Cortex of kidney (tissue), 1 donor: ENCODE data around the gene ZNF423.

Experiments
- DNase-seq: peaks from one replicate; lab custom pipeline; 2025; lab: John Stamatoyannopoulos, UW

The ZNF423 gene

GRCh38 chr16:49471038-49471727 lies 384.7 kb downstream of the ZNF423 start:
- no peak for DNase-seq

DNA sequence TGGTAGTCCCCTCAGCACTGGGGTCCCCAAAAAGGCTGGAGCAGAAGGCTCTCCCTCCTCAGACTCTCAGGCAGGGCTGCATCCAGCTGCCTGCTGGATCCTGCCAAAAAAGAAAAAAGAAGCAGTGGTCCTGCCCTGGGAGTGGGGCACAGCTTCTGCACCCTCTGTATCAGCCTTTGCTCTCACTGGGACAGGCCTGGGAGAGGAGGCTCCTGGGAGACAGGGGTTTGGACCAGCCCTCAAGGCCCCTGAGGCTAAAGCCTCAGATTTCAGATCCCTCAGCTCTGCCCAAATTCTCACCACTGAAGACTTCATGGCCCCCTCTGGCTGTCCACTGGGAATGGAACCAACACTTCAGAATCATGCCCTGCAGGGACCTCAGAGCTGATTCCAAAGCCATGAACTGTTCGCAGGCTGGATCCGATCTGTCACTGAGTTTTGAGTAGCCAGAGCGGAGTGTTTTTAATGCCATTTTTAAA lies 385.4 kb downstream of the ZNF423 start:
- DNase-seq: no peak

- DNase-seq: no peak
These were observed 385.9 kb downstream of the ZNF423 start for GRCh38 chr16:49469930-49470451.

- no peak for DNase-seq
These were observed 386.6 kb downstream of the ZNF423 start for GRCh38 chr16:49469311-49469670.

DNA sequence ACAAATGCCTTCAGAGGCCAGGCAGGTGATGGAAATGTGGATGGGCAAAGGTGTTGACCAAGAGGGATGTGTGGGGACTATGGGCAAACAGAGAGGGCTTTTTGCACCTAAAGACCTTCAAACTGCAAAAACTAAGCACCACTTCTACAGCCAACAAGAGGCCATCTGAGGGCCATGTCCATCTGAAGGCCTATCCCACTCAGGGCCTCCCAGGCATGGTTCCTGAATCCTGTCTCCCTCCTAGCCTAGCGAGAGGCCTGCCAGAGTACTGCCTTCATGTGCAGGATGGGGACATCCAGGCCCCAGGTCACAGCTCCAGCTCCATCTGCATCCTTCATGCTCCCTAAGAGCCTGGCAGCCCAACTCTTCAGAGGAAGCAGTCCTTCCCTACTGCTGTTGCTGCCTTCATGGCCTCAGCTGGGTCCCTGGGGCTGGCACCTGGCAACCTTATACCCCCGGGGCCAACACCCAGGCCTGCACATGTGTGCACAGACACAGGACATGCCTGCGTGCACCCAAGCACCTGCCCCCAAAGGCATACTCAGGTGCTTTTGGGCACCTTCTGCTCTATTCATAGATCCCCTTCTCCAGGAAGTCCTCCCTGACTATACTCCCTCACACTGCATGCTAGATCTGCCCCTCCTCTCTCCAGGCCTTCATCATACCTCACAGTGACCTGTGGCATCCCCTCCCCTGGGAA lies 387.2 kb downstream of the ZNF423 start:
- no peak for DNase-seq

DNA sequence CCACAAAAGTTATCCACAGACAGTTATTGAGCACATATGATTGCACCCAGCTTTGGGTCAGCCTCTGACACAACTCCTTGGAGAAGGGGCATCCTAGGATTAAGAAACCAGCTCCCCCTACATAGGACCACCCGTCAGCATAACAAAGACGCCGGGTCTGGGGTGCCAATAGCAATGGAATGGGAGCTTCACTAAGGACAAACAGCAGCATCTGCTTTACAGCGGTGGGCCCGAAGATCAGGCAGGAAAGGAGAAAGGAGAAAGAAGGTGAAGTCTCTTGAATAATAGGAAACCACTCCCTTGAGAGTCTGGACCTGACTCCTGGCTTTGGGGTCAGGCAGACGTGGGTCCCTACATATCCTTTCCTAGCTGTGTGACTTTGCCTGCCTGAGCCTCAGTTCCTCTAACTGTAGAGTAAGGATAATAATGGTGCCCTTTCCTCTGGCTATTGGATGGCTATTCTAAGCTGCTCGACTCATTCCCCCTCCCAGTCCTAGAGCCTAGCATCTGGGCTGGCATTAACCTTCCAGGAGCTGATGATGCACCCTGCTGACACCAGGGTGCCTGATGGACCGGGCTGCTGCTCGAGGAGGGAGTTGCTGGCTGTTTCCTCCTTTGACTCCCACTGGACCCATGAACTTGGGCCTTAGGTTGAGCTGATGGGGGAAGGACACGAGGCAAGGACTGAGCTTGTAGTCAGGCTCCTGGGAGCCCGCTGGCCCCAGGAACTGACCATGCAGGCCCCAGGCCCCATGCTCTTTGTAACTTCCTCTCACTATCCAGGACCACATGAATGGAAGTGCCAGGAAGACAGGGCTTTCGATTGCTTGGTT lies 388.2 kb downstream of the ZNF423 start:
- no peak for DNase-seq

DNA sequence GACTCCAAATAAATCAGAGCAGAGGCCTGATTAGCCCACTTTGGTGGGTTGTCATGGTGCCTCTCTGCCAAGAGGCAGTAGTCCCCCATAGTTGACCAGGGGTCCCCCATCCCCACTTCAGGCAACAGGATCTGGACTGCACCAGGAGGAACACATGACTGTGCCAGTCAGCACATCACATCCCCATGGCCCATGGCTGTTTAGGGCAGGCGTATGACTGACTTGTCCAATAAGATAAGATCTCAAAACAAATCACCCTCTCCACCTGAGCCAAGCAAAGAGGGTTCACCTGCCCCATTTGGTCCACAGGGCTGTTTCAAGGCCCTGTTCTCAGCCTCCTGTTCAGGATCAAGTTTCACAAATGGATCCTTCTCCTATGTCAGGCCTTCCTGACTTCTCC lies 389.0 kb downstream of the ZNF423 start:
- no peak for DNase-seq

- no peak for DNase-seq
These were observed 389.4 kb downstream of the ZNF423 start for GRCh38 chr16:49466529-49466831.

DNA sequence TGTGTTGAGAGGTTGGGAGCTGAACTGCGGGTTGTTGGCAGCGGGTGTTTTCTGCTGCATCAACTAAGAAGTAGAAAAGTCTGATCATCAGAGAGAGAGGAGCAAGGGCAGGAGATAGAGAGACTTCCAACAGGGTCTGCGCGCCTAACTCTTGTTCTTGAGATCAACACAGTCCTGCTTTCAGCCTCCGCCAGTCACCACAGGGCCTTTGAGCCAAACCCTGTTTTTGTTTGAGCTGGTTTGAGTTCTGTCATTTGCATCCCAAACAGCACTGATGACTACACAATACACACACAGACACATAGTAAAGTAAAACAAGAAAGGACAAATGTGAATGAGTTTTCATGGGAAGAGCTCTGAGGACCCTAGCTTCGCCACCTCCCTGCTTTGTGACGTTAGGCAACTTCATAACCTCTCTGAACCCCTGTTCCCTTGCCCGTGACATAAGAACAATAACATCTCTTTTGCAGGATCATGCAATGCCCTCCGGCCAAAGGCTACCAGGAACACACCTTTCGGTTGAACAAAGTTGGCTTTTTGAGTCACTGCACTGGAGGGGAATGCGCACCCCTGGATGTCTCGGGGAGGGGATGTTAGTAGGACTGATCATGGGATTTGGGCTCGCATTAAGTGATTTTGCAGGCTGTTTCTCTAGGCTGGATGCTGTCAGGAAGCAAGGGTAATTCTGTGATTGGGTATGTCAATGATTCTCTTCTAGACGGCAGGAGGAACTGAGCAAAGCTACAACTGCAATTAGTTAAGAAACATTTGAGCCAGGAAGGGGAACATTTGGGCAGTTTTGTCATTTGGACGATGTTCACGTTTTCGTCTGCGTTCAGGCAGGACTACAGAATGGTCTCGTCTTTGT lies 390.0 kb downstream of the ZNF423 start:
- no peak for DNase-seq

GRCh38 chr16:49464877-49465504 lies 390.9 kb downstream of the ZNF423 start:
- DNase-seq: no peak

GRCh38 chr16:49464093-49464492 lies 391.8 kb downstream of the ZNF423 start:
- no peak for DNase-seq

- DNase-seq: no peak
These were observed 392.4 kb downstream of the ZNF423 start for GRCh38 chr16:49463529-49463928.

- no peak for DNase-seq
These were observed 392.9 kb downstream of the ZNF423 start for GRCh38 chr16:49462989-49463371.

DNA sequence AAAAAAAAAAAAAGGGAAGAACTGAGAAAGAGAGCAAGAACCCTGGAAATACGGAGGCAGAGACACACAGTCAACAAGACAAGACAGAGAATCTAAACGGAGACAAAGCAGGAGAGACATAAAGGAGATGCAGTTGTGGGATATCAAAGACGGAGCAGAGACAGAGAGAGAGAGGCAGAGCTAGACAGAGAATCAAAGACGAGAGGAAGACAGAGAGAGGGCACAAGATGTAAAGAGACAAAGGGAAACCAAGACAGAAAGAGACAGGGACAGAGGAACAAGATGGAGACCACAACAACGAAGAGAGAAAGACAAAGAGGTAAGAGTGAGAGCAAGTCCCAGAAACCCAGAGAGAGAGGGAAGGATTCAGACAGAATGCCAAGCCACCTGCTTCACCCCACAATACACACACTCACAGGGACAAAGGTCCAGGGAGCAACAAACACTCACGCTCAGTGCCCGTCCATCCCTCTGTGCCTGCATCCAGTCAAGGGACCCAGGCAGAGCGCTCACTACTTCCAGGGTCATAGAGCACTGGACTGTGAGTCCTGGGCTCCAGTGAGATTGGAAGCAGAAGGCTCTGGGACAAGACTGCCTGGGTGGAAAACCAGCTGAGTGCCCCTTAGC lies 393.4 kb downstream of the ZNF423 start:
- no peak for DNase-seq

- DNase-seq: no peak
These were observed 394.4 kb downstream of the ZNF423 start for GRCh38 chr16:49461517-49461951.

- DNase-seq: no peak
These were observed 395.0 kb downstream of the ZNF423 start for GRCh38 chr16:49460786-49461470.

DNA sequence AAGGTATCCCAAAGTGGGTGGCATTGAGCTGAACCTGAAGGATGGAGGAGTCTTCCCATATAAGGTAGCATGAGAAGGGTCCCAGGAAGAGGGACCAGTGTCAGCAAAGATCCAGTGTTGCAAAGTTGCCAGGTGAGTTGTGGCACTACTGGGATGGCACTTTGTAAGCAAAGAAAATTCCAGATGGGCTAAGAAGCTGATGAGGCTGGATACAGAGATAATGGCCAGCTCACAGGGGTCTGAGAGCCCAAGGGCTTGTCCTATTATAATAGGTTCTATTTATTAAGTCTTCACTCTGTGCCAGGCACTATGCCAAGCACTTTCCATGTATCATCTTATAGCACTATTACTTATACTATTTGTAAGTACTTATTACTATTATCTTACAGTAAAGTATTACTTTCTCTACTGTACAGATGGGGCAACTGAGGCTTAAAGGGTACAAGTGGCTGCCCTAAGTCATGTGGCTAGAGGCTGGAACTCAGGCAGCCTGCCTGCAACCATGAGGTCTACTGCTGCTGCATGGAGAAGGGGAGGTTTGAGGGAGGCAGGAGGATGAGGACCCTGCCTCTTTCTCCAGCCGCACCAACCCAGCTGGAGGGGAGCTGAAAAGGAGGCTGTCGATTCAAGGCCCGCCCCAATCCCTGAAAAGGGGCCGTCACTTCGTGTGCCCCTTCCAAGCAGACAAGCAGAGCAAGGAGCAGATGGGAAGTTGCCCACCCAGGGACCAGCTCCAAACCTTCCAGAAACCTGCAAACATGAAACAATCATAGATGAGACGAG lies 395.8 kb downstream of the ZNF423 start:
- DNase-seq: no peak

DNA sequence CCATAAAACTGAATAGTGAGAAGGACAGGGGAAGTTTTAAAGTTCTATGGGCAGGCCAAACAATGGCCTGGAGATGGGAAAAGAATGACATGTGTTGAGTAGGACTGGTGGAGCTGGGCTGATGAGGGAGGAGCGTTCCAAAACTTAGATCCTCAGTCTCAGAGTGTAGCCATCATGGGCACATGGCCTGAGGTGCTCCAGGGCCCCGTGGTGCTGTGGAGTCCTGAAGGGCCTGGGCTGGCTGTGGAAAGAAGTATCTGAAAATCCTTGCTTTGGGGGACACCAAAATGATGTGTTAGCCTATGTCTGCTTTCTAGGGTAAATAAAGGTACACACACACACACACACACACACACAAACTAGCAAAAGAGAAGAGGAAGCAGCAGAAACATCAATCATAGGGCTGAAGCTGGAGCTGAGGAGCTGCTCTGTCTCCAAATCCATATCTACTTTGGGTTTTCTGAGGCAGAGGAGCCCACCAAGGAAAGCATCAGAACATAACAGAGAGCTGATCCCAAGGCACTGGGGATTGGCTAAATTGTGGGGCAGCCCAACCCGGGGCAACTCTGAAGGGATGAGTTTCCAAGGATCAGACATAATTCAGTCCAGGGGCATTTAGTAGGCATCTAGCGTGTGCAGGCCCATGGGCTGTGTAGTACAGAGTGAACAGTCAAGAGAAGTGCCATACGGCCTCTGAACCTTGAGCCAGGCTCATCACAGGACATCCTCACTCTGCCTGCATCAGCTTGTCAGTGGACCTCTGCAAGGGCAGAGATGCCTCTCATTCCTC lies 397.1 kb downstream of the ZNF423 start:
- no peak for DNase-seq

DNA sequence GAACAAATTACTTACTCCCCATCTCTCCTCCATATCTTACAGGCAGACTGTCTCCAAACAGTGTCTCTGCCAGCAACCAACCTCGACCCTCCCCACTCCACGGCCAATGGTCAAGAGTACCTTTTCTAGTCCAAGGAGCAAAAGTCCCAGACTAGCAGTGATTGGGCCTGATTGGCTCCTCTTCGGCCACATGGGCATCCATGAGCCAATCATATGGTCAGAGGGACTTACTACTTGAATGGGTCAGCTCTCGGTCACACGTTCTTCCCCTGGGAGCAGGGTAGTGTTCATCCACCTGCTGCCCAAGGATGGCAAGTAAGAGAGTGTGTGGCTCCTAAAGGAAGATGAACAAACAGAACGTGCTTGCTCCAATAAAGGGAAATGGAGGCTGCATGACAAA lies 397.7 kb downstream of the ZNF423 start:
- no peak for DNase-seq
